Activated CD8-positive, alpha-beta memory T cell treated with anti-CD3 and anti-CD28 coated beads, Interleukin-2, amount 50 U/mL, for 24 hours (primary cell): ENCODE results near the gene DNPEP.
"Not testable (repeated sequence)": the region's sequence is repeated elsewhere in the genome, so short reads cannot be mapped to it uniquely, and the experiment has no call there.

Experiments
- DNase-seq: peaks from one replicate; pipeline ENCODE4 v3.0.0-alpha.2; 2020; ENCODE audit errors: extremely low read depth

Gene DNPEP

DNA sequence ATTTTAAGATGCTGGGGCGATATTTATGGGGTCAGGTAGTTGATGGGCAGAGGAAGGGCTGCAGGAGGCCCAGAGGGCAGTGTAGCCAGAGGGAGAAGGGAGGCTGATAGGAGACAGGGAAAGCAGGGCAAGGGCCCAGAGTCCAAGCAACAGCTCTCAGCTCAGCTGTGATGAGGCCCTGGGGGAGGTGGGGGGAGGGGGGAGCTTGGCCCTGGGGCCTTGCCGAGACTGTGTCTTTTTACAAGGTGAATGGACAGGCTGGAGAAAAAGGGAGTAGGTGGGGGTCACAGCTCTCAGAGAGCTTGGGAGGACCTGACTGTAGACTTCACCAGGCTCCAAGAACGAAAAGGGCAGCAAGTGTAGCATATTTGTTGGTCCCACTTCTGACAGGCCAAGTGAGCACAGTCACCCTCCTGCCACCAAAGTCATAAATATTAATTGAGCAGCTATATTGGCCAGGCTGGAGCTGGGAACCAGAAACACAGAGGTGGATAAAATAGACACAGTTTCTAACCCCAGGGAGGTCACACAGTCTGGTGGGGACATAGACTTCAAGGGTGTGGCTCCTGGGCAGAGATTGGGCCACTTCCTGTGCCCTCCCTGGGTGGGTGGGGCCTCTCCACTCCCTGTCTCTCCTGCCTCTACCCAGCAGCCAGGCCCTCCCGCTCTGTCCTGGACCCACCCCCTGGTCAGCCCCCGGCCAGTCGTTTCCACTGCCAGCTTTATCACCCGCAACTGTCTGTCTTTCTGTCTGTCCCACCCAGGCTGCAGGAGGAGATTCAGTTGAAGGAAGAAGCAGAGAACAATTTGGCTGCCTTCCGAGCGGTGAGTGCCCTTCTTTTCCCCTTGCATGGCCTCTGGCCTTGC, 31.9 kb upstream of the DNPEP start:
- DNase-seq: no peak

DNA sequence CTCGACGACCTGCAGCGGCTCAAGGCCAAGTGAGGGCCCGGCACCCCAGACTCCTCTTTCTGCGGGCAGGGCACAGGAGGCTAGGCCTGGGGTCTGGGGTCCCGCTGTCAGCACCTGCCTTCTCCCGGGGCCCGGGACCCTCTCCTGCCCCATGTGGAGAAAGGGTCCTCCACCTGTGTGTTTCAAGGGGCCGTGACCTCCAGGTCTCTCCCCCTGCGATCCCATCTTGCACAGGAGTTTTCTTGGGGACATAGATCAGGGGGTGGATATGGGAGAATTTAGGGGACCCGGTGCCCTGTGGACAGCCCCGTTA, 31.3 kb upstream of the DNPEP start:
- no peak for DNase-seq

DNA sequence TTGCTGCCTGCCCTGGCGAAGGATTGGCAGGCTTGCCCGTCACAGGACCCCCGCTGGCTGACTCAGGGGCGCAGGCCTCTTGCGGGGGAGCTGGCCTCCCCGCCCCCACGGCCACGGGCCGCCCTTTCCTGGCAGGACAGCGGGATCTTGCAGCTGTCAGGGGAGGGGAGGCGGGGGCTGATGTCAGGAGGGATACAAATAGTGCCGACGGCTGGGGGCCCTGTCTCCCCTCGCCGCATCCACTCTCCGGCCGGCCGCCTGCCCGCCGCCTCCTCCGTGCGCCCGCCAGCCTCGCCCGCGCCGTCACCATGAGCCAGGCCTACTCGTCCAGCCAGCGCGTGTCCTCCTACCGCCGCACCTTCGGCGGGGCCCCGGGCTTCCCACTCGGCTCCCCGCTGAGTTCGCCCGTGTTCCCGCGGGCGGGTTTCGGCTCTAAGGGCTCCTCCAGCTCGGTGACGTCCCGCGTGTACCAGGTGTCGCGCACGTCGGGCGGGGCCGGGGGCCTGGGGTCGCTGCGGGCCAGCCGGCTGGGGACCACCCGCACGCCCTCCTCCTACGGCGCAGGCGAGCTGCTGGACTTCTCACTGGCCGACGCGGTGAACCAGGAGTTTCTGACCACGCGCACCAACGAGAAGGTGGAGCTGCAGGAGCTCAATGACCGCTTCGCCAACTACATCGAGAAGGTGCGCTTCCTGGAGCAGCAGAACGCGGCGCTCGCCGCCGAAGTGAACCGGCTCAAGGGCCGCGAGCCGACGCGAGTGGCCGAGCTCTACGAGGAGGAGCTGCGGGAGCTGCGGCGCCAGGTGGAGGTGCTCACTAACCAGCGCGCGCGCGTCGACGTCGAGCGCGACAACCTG, 30.7 kb upstream of the DNPEP start, which contains the start of gene DES:
DES (plus strand) TSS at position 223 of the 857 bp plus-strand sequence; CDS start at position 309, 86 bp downstream.
- no peak for DNase-seq

DNA sequence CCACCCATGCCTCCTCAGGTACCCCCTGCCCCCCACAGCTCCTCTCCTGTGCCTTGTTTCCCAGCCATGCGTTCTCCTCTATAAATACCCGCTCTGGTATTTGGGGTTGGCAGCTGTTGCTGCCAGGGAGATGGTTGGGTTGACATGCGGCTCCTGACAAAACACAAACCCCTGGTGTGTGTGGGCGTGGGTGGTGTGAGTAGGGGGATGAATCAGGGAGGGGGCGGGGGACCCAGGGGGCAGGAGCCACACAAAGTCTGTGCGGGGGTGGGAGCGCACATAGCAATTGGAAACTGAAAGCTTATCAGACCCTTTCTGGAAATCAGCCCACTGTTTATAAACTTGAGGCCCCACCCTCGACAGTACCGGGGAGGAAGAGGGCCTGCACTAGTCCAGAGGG, 29.7 kb upstream of the DNPEP start:
- no peak for DNase-seq

DNA sequence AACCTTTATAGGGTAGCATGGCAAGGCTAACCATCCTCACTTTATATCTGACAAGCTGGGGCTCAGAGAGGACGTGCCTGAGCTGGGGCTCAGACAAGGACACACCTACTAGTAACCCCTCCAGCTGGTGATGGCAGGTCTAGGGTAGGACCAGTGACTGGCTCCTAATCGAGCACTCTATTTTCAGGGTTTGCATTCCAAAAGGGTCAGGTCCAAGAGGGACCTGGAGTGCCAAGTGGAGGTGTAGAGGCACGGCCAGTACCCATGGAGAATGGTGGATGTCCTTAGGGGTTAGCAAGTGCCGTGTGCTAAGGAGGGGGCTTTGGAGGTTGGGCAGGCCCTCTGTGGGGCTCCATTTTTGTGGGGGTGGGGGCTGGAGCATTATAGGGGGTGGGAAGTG, 29.2 kb upstream of the DNPEP start:
- no peak for DNase-seq

DNA sequence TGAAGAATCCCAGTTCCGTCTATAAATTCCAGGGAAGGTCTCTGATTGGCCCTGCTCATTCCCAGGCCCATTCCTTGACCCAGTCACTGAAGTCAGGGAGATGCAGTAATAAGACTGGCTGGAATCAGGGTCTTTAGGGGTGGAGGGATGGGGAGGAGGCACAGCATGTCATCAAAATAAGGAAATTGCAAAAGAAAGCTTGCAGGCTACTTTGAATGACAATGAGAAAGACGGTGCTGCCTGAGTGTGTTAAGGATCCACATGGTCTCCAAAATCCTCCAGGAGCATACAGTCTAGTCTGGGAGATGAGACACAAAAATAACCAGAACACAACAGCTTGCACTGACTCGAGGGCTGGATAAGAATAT, 28.5 kb upstream of the DNPEP start:
- DNase-seq: no peak

DNA sequence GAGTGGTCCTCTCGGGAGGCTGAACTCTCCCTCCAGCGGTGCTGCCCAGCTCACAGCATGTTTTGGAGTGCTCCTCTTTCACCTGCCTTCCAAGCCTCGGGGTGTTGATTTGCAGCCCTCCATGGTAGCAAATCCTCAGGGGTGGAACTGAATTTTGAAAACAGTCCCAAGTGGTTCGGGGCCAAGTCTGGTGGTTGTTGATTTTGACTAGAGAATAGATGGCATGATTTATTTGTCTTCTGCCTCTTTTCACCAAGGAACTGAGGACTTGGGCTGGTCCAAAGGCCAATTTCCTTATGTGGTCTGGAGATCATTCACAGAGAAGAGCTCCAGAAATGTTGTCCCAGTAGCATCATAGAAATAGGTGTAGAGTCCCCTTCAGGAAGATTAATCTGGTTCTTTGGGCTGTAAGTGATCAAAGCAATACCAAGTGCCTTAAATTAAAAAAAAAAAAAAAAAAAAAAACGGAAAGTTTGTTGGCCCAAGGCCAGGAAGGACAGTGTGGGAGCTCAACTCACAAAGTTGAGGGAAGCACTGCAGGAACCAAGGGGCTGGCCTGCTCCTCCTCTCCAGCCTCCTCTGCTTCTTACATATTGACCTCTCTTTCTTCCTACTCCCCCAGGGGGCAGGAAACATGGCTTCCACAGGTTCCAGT, 28.0 kb upstream of the DNPEP start:
- no peak for DNase-seq

DNA sequence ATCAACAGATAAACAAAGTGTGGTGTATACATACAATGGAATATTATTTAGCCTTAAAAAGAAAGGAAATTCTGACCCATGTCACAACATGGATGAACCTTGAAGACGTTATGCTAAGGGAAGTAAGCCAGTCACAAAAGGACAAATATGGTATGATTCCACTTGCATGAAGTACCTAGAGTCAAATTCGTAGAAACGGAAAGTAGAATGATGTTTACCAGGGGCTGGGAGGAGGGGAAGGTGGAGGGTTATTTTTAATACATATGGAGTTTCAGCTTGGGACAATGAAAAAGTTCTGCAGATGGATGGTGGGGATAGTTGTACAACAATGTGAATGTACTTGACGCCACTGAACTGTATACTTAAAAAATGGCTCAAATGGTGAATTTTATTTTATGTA, 27.1 kb upstream of the DNPEP start:
- DNase-seq: no peak

DNA sequence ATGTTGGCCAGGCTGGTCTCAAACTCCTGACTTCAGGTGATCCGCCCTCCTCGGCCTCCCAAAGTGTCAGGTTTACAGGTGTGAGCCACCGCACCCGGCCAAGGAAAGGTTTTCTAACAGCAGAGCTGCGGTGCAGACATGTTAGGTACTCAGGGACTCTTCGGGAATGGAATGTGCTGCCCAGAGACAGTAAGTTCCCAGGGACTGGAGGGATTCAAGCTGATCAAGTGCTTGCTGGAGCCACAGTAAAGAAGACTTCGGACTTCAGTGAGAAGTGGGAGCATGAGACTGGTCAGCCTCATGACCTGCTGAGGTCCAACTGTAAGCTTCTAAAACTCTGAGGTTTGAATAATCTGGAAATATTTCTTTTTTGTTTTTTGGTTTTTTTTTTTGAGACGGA, 22.7 kb upstream of the DNPEP start:
- no peak for DNase-seq

DNA sequence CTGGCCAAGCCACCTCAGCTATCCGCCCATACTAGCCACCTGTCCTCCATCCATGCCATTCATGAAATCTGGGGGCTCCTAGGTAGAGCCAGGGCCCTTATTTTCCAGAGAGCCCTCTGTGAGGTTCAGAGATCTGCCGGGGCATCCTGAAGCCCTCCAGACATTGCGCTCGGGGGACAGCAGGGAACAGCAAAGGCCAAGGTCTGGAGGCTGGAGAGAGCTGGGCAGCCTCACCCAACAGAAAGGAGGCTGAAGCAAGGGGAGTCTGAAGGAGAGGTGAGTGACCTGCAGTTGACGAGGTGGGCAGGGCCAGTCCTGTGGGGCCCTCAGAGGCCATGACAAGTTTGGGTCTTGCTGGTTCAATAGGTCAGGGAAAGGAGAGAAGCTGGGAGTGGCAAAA, 21.9 kb upstream of the DNPEP start:
- no peak for DNase-seq

DNA sequence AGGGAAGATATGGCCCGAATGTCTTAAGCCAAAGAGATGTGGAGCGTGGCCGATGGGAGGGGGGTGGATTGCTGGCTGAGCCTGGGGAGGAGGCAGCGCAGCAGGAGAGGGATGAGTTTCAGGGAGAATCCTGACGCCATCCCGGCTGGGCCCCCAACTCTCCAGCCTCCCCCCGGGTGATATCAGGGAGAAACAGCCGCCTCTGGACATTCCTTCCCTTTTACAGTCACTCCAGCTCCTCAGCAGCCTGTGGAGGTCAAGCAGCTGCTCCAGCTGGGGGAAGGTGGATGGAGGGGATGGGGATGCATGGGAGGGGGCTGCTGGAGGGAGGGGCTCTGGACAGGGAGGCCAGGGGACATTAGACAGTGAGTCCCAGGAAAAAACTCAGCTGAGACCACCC, 20.9 kb upstream of the DNPEP start:
- DNase-seq: no peak

DNA sequence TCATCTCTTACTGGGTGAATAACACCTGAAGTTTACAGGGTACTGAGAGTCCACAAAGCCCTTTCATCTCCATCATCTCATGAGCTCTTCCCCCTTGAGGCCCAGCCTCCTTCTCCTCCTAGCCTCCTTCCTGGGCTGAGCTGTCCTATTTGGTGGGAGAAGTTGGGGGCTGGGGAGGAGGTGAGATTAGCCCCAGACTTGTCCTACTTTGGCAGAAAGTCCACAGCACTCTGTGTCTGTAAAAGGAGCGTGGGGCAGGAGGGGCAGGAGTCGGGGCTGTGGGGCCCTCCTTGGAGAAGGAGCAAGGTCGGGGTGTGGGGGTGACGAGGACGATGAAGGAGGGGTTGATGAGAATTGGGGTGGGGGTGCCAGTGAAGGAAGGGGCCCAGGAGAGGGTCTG, 20.5 kb upstream of the DNPEP start:
- DNase-seq: no peak

DNA sequence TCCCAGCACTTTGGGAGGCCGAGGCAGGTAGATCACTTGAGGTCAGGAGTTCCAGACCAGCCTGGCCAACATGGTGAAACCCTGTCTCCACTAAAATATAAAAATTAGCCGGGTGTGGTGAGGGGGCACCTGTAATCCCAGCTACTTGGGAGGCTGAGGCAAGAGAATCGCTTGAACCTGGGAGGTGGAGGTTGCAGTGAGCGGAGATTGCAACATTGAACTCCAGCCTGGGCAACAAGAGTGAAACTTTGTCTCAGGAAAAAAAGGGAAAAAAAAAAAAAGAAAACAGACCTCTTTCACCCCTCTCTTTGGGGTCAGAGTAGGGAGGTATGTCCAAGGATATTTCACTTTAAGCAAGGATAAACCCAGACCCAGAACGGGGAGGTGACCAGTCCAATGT, 19.6 kb upstream of the DNPEP start:
- DNase-seq: not testable (repeated sequence)

DNA sequence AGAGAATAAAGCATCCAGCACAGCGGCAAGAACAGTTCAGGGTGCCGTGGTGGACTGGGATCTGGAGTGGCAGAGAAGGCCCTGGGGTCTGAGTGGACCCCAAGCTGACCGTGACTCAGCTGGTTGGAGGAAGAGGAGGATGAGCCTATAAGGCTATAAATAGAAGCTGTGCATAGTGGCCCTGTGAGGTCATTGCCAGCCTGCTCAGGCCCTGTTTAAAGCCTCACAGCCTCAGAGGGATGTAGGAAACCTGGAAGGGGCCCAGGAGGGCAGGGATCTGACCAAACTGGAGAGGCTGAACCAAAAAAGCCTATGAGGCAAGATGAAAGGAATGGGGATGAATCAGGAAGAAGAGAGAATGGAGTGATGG, 19.1 kb upstream of the DNPEP start:
- no peak for DNase-seq

DNA sequence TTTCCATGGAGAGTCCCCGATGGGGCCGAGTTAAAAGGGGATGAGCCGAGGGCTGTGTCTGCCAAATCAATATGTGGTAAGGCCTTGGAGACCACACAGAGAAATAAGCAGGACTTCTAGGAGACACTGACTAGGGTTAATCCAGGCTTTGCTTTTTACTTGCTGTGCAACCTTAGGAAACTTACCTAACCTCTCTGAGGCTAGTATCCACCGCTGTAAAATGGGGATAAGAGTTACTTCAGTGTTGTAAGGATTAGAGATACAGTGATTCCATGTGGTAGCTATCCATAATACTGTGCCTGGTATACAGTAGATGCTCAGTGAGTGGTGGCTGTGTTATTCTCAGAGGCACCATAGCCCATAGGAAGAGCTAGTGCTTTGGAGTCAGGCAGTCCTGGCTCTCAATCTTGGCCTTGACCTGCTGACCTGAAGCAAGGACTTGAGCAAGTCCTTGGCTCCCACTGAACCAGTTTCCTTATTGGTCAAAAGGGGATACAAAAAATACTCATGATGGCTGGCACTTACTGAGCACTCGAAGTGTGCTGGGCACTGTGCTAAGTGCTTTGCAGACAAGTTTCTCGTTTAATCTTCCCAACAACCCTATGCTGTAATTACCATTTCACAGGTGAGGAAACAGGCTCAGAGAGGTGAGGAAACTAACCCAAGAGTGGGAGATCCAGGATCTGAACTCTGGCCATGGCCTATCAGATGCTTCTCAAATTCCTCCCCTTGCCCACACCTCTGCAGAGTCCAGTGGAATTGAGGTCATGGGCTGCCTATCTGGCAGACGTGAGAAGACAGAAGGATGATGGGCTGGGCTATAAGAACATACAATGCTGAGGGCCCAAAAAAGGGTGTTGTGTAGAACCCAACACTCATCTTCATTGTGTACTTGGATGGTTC, 18.5 kb upstream of the DNPEP start:
- DNase-seq: no peak

DNA sequence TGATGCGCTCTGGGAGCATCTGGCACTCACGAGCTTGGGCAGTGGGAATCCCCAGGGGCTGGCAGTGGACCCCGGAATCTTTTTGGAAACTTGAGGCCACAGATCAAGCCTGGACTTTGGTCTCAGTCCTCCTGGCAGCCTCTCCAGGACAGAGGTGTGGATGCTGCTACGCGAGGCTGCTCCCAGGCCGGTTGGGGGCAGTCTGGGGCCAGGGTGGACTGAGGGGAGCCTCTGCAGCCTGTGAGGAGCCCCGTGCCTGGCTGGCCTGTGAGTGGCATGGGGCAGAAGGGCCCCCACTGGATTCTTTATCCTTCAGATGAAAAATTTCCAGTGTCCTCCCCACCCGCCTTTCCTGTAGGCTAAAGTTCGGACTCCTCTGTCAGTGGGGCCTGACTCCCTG, 17.7 kb upstream of the DNPEP start:
- DNase-seq: no peak

DNA sequence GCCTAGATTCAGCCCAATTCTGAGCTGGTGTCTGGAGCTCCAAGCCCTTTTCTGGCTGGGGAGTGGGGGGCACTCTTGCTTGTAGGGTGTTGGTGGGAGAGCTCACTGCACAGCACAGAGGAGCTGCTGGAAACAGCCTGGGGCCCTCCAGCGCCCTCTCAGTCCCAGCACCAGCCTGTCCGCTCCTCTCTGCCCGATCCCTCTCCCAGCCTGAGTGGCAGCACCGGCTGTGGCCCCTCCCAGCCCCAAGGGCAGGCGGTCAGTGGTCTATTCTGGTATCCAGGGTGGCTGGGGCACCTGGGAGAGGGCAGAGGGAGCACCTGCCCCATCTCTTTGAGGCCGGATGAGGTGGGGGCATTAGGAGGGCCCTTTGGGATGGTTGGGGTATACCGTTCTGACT, 17.2 kb upstream of the DNPEP start:
- no peak for DNase-seq

DNA sequence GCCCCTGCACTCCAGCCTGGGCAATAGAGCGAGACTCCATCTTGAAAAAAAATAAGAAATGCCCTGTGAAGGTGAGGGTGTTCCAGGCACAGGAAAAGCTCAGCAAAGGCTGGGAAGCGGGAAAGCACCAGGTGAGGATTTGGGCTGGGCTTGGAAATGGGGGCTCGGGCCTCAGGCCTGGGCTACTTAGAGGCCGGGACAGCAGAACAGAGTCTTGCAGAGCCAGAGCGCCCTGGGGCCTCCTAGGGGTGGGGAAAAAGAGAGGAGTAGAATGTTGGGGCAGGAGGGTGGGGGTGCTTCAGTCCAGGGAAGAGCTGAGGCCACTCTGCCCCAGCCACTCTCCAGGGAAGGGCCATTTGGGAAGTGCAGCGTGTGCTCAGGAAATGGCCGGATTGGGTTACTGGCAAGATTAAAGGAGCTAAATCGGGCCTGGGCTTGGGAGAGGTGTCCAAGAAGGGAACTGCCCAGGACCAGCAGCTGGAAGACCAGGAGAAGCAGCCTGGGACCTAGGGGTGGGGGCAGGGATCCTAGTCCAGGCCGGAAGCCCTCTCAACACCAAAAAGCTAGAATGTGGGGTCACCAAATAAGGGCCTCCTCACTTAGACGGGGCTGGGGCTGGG, 16.7 kb upstream of the DNPEP start:
- no peak for DNase-seq

DNA sequence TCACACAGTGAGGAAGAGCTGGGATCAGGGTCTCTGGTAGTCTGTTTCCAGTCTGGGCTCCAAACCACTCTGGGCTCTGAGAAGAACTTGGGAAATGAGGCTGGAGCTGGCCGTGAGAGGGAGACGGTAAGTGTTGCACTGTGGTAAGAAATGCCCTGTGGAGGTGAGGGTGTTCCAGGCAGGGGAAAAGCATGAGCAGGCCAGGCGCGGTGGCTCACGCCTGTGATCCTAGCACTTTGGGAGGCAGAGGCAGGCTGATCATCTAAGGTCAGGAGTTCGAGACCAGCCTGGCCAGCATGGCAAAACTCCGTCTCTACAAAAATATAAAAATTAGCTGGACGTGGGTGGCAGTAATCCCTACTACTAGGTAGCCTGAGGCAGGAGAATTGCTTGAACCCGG, 16.1 kb upstream of the DNPEP start:
- DNase-seq: no peak

DNA sequence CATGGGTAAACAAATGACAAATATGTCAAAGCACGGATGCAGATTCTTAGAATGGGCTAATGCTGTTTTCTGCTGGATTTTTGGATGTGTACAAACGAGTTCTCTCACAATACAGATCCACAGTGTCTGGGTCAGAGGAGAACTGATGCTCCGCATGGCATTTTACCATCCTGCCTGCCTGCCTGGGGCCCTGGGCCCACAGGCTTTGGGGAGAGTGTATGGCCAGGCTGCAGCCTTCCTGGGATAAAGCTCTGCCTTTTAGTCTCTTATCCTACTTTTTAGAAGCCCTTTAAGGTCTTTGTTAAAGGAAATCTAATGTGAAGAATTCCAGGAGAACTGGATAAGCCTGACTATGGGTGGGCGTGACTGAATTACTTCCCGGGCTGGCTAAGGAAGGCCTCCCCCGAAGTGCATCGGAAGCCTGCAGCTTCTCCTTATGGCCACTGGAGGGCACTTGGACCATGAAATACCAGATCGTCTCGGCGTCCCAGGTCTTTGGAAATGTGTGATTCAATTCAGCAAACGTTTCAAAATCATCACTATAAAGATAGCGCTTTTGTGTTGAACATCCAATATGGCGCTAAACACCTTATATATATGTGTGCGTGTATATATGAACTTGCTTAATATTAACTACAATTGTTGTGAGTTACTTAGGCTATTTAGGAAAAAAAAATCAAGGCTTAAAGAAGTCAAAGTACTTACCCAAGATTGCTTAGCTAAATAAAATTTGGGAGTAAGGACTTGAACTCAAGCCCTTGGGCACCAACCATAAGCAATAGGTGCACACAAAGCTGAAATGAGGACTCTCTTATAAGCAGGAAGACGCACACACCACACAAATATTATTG, 15.2 kb upstream of the DNPEP start:
- DNase-seq: peak; percentile 40
